H1 (cell line): ENCODE measurements around the gene SLC35A3. TPM values are rescaled to one million over a fixed set of nuclear protein-coding genes. Genes with fewer than 3 reads are reported as not detected.

Experiments used
- CHD2 ChIP-seq: IDR thresholded peaks from 2 replicates; pipeline ENCODE4 v1.6.1; 2012; ENCODE audit warnings: low read length, improper control_type of control experiment
- JUN ChIP-seq: IDR thresholded peaks from 2 replicates; pipeline ENCODE4 v1.6.1; 2011; ENCODE audit warnings: low read depth, mild to moderate bottlenecking, improper control_type of control experiment, low read length
- polyA plus RNA-seq, 7 experiments: library from polyadenylated mRNA; depleted of rRNA in 3 of 7; stranded (reverse) in 5 of 7; unstranded in 2 of 7; fragments of >200 nt in 5 of 7; fragments of 200-250 nt in 2 of 7; gene quantifications; 1 replicate in 5 of 7; 2 replicates in 1 of 7; 4 replicates in 1 of 7; pipeline versions ENCODE4 v1.2.1 to v1.2.3, GENCODE V29; 2011 to 2013; ENCODE audit warnings: missing spikeins in 2 of 7, mixed read lengths in 2 of 7
- total RNA-seq: library from RNA; stranded (reverse); fragmentation: NEBNext Ultra II Directional; extraction: Animal tissue kit (Norgen Biotek cat#: 25700); gene quantifications from 2 replicates; pipeline ENCODE4 v1.2.1, GENCODE V29; 2021
- TF ChIP-seq, protein P1 (sequence below): IDR thresholded peaks from 2 replicates; pipeline ENCODE4 v1.6.1; 2011; ENCODE audit warnings: low read length, improper control_type of control experiment

SLC35A3 gene
- total and polyA plus RNA-seq, 2 of the 8 experiments (the other 6 are each of a cell fraction or from before 2014, with no cell fraction given): 3.0 to 13.8 TPM

DNA sequence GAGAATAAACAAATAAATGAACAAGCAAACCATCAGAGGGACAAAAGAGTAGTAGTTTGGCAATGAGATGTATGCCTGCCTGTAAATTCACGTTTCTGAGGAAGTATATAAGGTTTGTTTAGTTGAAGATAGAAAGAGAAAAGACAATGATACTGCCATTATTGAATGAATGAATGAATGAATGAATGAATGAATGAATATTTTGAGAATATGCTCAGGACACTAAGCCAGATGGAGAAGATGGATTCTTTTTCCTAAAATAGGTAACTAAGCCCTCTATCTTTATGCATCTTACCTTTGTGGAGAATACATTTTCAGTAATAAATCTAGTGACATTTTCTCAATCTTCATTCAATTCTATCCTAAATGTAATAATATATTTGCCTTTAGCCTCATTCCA lies 49.4 kb downstream of the SLC35A3 start (continued):
- TF ChIP-seq, protein P1, sequence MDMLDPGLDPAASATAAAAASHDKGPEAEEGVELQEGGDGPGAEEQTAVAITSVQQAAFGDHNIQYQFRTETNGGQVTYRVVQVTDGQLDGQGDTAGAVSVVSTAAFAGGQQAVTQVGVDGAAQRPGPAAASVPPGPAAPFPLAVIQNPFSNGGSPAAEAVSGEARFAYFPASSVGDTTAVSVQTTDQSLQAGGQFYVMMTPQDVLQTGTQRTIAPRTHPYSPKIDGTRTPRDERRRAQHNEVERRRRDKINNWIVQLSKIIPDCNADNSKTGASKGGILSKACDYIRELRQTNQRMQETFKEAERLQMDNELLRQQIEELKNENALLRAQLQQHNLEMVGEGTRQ: no peak
- TF ChIP-seq JUN: no peak
- no peak for TF ChIP-seq CHD2
